Spleen (tissue), 11 donors: Measurements from ENCODE around the gene TGFBR3L. TPM values are rescaled to one million over a fixed set of nuclear protein-coding genes. Genes with fewer than 3 reads are reported as not detected.

Experiments
- DNase-seq: peaks from one replicate; pipeline ENCODE4 v3.0.0-alpha.2; 2020
- H3K27ac ChIP-seq, 8 donors: fragments of 200-600 bp; sonication (generic) in 7 of 8; 1 replicate in 4 of 8; 2 replicates in 4 of 8; pipeline versions ENCODE4 v1.5.0 to v1.8.0; 2016 to 2021; ENCODE audit warnings: inconsistent platforms in 4 of 8, mild to moderate bottlenecking in 4 of 8, moderate library complexity in 1 of 8
- H3K27me3 ChIP-seq, 7 donors: fragments of 200-600 bp; sonication (generic) in 6 of 7; replicated peaks in 1 of 7; 1 replicate in 4 of 7; 2 replicates in 3 of 7; pipeline versions ENCODE4 v1.5.0 to v1.8.0; 2016 to 2021; ENCODE audit warnings: inconsistent platforms in 3 of 7, mild to moderate bottlenecking in 1 of 7
- H3K36me3 ChIP-seq, 6 donors: fragments of 200-600 bp; sonication (generic) in 5 of 6; 1 replicate in 4 of 6; 2 replicates in 2 of 6; pipeline versions ENCODE4 v1.5.0 to v1.8.0; 2016 to 2021; ENCODE audit warnings: inconsistent platforms in 2 of 6
- H3K4me1 ChIP-seq, 6 donors: fragments of 200-600 bp; sonication (generic) in 5 of 6; 1 replicate in 3 of 6; 2 replicates in 3 of 6; pipeline versions ENCODE4 v1.5.0 to v1.8.0; 2016 to 2021; ENCODE audit warnings: inconsistent platforms in 3 of 6
- H3K4me3 ChIP-seq, 8 donors: fragments of 200-600 bp; sonication (generic) in 7 of 8; 1 replicate in 4 of 8; 2 replicates in 4 of 8; pipeline versions ENCODE4 v1.5.0 to v1.8.0; 2016 to 2021; ENCODE audit warnings: inconsistent platforms in 4 of 8, mild to moderate bottlenecking in 4 of 8, moderate library complexity in 2 of 8
- H3K9me3 ChIP-seq, 8 donors: fragments of 200-600 bp; sonication (generic) in 7 of 8; 1 replicate in 4 of 8; 2 replicates in 4 of 8; pipeline versions ENCODE4 v1.5.0 to v1.8.0; 2016 to 2021; ENCODE audit warnings: inconsistent platforms in 4 of 8
- POLR2A ChIP-seq, 3 donors: fragments of 450-650 bp; IDR thresholded peaks; one replicate each; pipeline ENCODE4 v1.5.1; 2017; ENCODE audit warnings: antibody characterized with exemption in 3 of 3, mild to moderate bottlenecking in 1 of 3
- POLR2AphosphoS5 ChIP-seq, 3 donors: sonication (generic); formaldehyde crosslinking; IDR thresholded peaks; one replicate each; pipeline ENCODE4 v1.5.1; 2017; ENCODE audit warnings: antibody characterized with exemption in 3 of 3
- WGBS, 5 donors: extraction: QIAGEN DNeasy Blood & Tissue Kit in 3 of 5; methylation state at CpG; one replicate each; pipeline versions ENCODE4 v1.1.5 to v1.1.7; 2013 to 2018; 5-methylcytosine and 5-hydroxymethylcytosine counted together
- intact Hi-C: fragments of 100-400 bp; cut with DNase I; formaldehyde crosslinking; loops from one replicate; pipeline ENCODE4 v1.15.0; 2023; ENCODE audit warnings: low total_unique reads
- polyA plus RNA-seq, 3 donors: library from polyadenylated mRNA; stranded (reverse); fragments of 200-250 nt; gene quantifications; one replicate each; pipeline ENCODE4 v1.2.1, GENCODE V29; 2013
- total RNA-seq, 7 donors: library from RNA; depleted of rRNA in 3 of 7; stranded (reverse); fragments of >200 nt in 3 of 7; fragmentation: NEBNext Ultra II Directional in 4 of 7; extraction: Animal tissue kit (Norgen Biotek cat#: 25700) in 4 of 7; gene quantifications; one replicate each; pipeline versions ENCODE4 v1.1.0 to v1.2.1, GENCODE V29; 2016 to 2021
- TF ChIP-seq, protein P1 (sequence below), 11 experiments: fragments of 200-600 bp in 7 of 11; fragments of 450-650 bp in 4 of 11; sonication (generic) in 4 of 11; IDR thresholded peaks in 8 of 11; conservative IDR thresholded peaks in 3 of 11; 1 replicate in 7 of 11; 2 replicates in 4 of 11; pipeline versions ENCODE4 v1.4.0 to v1.8.0; 2016 to 2021; ENCODE audit warnings: antibody characterized with exemption in 11 of 11, inconsistent platforms in 4 of 11, mild to moderate bottlenecking in 1 of 11
- donor health status: healthy with polysubstance abuse.
- donor health status: DM: no; HTN: no; CAD: no; lungs with moderate emphysema.
- donor health status: DM: no; HTN: no; CAD: no.
- donor health status: Bipolar disorder and iron deficiency.
- donor health status: healthy.
- donor health status: DM: no; HTN: no; CAD: no.
- donor health status: DM: yes; HTN: yes; CAD: no.

TGFBR3L gene
- total and polyA plus RNA-seq, 10 donors: 0.11 TPM; not detected in 9

DNA sequence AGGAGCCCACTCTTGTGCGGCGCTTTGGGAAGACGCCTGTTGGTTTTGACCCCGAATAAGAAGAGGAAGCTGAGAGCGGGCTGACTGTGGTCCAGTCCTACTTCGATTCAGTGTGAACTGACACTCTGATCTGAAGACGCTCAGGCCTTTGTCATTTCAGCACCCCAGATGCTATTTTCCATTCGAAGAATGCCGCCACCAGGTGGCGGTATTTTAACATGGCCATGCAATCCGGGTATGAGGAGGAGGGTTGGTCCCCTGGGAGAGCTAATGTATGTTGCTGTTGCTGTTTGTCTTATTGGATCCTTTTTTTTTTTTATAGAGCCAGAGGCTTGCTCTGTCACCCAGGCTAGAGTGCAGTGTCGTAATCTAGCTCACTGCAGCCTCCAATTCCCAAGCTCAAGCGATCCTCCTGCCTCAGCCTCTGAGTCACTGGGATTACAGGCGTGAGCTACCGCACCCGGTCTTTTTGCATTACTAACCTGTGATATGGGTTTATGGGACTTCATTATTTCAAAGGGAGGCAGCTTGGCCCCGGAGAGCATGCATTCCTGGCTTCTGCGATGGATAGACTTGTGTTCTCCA, 29.6 kb downstream of the TGFBR3L start:
- DNase-seq: peak; percentile 91
- Histone ChIP-seq H3K4me3 (peak overlapping the region; percentile 57 to 94 (median 73)), H3K27ac (peak overlapping the region; percentile 82 to 98 (median 96)), H3K27me3 (no peaks in the 10 kb centered on the region), H3K4me1 (peaks cover 5 to 53% (median 33%) of the 10 kb centered on the region in 6 donors), H3K36me3 (peaks cover 0 to 23% (median 18%) of the 10 kb centered on the region in 6 donors), H3K9me3 (no peaks in the 10 kb centered on the region)
- intact Hi-C loops: loop anchor here (10.0 kb wide), 1 partner anchor 61 kb away; the partner anchor contains the start of gene ELAVL1
- WGBS, 5 donors: 26 to 30% (median 28%) methylated on average over 15 to 18 of the region's 18 CpGs
- TF ChIP-seq, protein P1, sequence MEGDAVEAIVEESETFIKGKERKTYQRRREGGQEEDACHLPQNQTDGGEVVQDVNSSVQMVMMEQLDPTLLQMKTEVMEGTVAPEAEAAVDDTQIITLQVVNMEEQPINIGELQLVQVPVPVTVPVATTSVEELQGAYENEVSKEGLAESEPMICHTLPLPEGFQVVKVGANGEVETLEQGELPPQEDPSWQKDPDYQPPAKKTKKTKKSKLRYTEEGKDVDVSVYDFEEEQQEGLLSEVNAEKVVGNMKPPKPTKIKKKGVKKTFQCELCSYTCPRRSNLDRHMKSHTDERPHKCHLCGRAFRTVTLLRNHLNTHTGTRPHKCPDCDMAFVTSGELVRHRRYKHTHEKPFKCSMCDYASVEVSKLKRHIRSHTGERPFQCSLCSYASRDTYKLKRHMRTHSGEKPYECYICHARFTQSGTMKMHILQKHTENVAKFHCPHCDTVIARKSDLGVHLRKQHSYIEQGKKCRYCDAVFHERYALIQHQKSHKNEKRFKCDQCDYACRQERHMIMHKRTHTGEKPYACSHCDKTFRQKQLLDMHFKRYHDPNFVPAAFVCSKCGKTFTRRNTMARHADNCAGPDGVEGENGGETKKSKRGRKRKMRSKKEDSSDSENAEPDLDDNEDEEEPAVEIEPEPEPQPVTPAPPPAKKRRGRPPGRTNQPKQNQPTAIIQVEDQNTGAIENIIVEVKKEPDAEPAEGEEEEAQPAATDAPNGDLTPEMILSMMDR (IDR thresholded peaks at IDR 0.05 in 8 of 11, conservative IDR thresholded peaks at IDR 0.05 in 3 of 11): peak; percentile 68 to 93 (median 87)
- TF ChIP-seq POLR2A (IDR thresholded peaks at IDR 0.05): no peak

DNA sequence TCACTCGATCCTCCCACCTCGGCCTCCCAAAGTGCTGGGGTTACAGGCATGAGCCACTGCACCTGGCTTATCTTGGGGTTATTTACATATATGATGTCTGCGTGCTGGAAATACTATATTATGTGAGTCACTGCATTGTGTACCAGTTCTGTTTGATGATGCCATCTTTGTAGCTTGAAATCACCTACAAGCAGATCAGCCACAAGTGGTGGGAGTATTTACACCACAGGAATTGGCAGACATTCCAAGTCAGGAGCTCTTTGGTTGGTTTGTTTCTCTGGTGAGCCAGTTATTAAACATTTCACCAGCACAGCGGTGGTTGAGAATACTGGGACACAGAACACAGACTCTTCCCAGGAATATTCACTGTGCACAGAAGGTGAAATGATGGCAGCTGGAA, 33.3 kb downstream of the TGFBR3L start:
- peaks cover under 1 to 30% (median 20%) of the 10 kb centered on the region in 6 donors for H3K4me1 ChIP-seq
- H3K9me3 ChIP-seq: no peaks in the 10 kb centered on the region
- TF ChIP-seq, protein P1 (IDR thresholded peaks at IDR 0.05 in 8 of 11, conservative IDR thresholded peaks at IDR 0.05 in 3 of 11): no peak
- TF ChIP-seq POLR2AphosphoS5 (IDR thresholded peaks at IDR 0.05) (no peak), POLR2A (IDR thresholded peaks at IDR 0.05) (no peak)
- intact Hi-C loops: loop anchor here (5.0 to 10.0 kb wide), 2 partner anchors 57 to 304 kb away; partner anchors contain the start of gene ELAVL1
- WGBS, 5 donors: 88 to 98% (median 91%) methylated on average over 4 of the region's 4 CpGs
- H3K27ac ChIP-seq: no peak overlapping the region
- H3K4me3 ChIP-seq: no peak overlapping the region
- H3K27me3 ChIP-seq: no peaks in the 10 kb centered on the region
- DNase-seq: no peak
- H3K36me3 ChIP-seq: no peaks in the 10 kb centered on the region

DNA sequence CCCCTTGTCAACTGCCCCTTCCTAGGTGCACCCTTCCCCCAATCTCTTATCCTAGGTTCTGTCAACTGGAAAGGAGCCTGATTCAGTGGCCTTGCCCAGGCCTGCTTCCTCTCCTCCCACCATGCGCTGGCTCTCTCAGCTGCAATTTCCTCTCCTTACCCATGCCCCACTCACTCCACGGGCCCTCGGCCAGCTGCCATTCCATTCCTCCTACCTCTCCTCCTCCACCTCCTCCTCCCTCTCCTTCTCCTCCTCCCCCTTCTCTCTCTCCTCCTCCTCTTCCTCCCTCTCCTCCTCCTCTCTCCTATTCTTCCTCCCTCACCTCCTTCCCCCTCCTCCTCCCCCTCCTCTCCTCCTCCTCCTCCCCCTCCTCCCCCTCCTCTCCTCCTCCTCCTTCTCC, 38.4 kb downstream of the TGFBR3L start:
- WGBS, 5 donors: 3 to 18% (median 11%) methylated on average over 3 of the region's 3 CpGs
- H3K36me3 ChIP-seq: peaks cover 0 to 12% (median 1%) of the 10 kb centered on the region in 6 donors
- no peak for DNase-seq
- H3K27ac ChIP-seq: peak overlapping the region in 2 of 8 donors; percentile 28 to 41
- no peaks in the 10 kb centered on the region for H3K9me3 ChIP-seq
- TF ChIP-seq POLR2AphosphoS5 (IDR thresholded peaks at IDR 0.05) (no peak), POLR2A (IDR thresholded peaks at IDR 0.05) (no peak)
- TF ChIP-seq, protein P1 (IDR thresholded peaks at IDR 0.05 in 8 of 11, conservative IDR thresholded peaks at IDR 0.05 in 3 of 11): no peak
- no peaks in the 10 kb centered on the region for H3K27me3 ChIP-seq
- H3K4me1 ChIP-seq: peaks cover 0 to 16% (median 7%) of the 10 kb centered on the region in 6 donors
- H3K4me3 ChIP-seq: no peak overlapping the region
- intact Hi-C loops: no loop called here

DNA sequence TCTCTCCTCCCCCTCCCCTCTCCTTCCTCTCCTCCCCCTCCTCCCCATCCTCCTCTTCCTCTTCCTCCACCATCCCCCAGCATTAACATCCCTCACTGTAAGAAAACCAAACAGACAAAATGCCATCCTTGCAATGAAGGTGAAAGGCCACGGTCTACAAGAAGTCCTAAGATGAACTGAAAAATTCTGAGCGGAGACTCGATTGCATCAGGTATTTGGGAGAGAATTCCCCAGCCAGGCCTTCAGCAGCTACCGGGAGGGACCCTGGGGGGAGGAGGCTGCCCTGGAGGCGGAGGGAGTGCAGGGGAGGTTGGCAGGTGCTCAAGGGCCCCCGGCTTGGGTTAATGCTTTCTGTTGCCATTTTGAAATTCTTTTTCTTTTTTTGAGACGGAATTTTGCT, 38.9 kb downstream of the TGFBR3L start:
- Histone ChIP-seq H3K9me3 (no peaks in the 10 kb centered on the region), H3K4me3 (no peak overlapping the region), H3K27ac (no peak overlapping the region), H3K36me3 (peaks cover 0 to 18% (median 3%) of the 10 kb centered on the region in 6 donors), H3K4me1 (peaks cover 0 to 16% (median 7%) of the 10 kb centered on the region in 6 donors), H3K27me3 (no peaks in the 10 kb centered on the region)
- intact Hi-C loops: no loop called here
- WGBS, 5 donors: 63 to 80% (median 75%) methylated on average over 7 of the region's 7 CpGs
- DNase-seq: no peak
- TF ChIP-seq POLR2A (IDR thresholded peaks at IDR 0.05) (no peak), POLR2AphosphoS5 (IDR thresholded peaks at IDR 0.05) (no peak)
- TF ChIP-seq, protein P1 (IDR thresholded peaks at IDR 0.05 in 8 of 11, conservative IDR thresholded peaks at IDR 0.05 in 3 of 11): no peak
